Activated effector memory CD4-positive, alpha-beta T cell treated with anti-CD3 and anti-CD28 coated beads, Interleukin-2, amount 50 U/mL, for 16 hours (primary cell): Measurements from ENCODE around the gene NDUFB6.
A peak's percentile ranks its signal among the peaks of the same experiment; 100 is the strongest.
"Not testable (repeated sequence)": the region's sequence is repeated elsewhere in the genome, so short reads cannot be mapped to it uniquely, and the experiment has no call there.

Experiments used
- DNase-seq: peaks from one replicate; pipeline ENCODE4 v3.0.0-alpha.2; 2020

The NDUFB6 gene

DNA sequence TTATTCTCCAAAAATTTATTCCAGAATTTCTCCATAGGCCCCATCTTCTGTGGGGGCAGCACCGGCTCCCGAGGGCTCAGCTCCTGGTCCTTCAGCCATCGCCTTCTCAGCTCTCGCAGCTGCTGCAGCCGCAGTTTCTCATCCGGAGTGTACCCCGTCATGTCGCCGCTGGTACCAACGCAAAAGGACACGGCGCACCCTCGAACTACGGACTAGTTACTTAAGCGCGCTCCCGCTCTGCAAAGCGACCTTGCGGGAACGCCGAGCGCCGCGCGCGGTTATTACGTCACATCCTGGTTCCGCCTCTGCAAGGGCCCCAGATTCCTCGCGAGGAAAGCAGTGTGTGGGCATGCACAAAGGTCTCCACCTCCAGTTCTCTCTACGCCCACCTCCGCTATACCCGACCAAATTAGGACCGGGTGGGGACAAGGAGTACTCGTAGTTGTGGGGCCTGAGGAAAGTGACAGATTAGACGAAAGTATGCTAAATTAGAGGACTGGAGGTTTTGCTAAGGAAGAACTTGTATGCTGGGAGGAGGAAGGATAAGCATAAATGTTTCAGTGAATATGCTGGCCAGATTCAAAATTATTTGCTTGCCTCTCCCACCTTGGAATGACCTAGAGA, at the start of gene NDUFB6:
Gene NDUFB6 (minus strand): TSS at position 260 of the 624 bp plus-strand sequence. CDS start 99 bp downstream, at position 161.
- peak; percentile 98 for DNase-seq

- DNase-seq = no peak
Measured at GRCh38 chr9:32618261-32618660, 45.3 kb upstream of the NDUFB6 start.

GRCh38 chr9:32606811-32607210, 33.9 kb upstream of the NDUFB6 start:
- no peak for DNase-seq

- no peak for DNase-seq
Measured at GRCh38 chr9:32603914-32604852, 31.2 kb upstream of the NDUFB6 start.

GRCh38 chr9:32599021-32599420, 26.1 kb upstream of the NDUFB6 start:
- DNase-seq = not testable (repeated sequence)

GRCh38 chr9:32596936-32597335, 24.0 kb upstream of the NDUFB6 start:
- DNase-seq = no peak

GRCh38 chr9:32596096-32596865, 23.3 kb upstream of the NDUFB6 start:
- DNase-seq = no peak

GRCh38 chr9:32590898-32591297, 17.9 kb upstream of the NDUFB6 start:
- no peak for DNase-seq

DNA sequence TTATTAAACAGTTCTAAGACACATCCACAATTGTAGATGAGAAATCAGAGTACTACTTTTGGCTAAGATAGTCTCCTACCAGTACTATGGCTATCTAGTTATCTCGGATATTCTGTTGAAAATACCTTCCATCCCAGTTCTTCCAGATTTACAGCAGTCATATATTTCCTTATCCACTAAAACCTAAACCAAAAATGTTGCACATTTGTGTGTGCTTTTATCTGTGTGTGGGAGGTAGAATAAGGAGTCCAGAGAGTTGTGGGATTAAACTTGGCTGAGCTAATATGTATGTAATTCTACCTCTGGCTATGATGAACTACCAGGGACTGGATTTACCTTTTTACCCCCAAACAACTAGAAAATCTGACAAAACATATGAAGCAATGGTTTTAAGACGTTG, 17.5 kb upstream of the NDUFB6 start:
- no peak for DNase-seq

DNA sequence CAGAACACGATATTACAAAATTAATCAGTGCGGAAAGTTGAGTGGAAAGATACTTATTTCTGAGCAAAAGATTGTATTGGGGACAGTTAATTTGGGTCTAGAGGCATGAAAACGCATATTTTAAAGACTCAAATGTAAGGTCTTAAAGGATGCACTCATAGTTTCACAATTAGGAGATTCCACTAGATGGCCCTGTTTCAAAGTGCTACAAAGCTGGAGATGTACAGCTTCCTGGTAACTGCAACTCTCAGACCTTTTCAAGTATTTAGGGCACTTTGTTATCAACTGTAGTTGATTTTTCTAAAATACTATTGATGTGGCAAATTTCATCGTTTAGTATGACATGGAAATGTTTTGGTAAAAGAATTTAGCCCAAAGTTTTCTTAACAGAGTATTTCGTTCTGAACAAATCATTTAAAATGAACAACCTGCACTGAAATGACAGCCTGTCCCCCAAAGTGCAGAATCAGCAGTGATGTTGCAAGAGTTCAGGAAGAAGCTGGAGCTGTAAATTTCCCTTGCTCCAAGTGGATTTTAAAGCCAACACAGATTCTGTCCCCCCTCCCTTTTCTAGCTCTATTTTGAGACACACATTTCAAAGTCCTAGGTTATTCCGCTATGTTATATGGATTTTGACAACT, 16.2 kb upstream of the NDUFB6 start:
- no peak for DNase-seq

- no peak for DNase-seq
Measured at GRCh38 chr9:32587901-32588300, 14.9 kb upstream of the NDUFB6 start.

DNA sequence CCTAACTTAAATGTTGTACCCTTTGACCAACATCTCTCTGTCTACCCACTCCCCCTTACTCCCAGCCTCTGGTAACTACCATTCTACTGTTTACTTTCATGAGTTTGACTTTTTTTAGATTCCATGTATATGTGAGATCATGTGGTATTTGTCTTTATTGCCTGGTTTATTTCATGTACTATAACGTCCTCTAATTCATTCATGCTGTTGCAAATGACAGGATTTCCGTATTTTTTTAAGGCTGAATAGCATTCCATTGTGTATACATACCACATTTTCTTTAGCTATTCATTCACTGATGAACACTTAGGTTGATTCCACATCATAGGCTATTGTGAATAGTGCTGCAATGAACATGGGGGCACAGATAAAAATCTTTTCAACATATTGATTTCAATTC, 11.8 kb upstream of the NDUFB6 start:
- DNase-seq = no peak

GRCh38 chr9:32581512-32582143, 8.7 kb upstream of the NDUFB6 start:
- no peak for DNase-seq

DNA sequence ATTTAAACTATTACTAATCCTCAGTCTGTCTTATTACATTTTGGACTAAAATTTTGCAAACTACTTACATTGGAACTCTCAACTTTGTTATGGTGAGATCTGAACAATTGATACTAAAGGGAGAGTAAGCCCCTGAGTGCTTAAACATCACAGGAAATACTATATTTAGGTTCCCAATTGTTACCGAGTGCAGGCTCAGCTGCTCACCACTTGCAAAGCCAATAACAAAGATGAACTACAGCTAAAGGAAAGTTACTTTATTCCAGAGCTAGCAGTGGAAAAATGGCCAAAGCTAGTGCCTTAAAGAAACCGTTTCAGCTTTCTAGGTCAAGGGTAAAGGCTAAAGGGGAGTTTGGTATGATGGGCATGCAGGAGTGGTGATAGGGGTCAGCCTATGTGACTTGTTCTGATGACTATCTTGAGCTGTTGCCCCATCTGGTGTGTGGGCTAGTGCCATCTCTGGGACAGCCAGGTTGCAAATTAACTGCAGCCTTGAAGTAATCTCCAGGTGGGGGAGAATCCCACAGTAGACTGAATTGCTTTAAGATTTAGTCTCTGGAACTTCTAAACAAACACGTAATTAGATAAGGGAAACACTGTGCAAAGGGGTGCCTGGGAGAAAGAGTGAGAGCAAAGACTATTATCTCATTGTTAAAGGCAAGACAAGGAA, 7.8 kb upstream of the NDUFB6 start:
- no peak for DNase-seq

GRCh38 chr9:32579706-32580331, 6.9 kb upstream of the NDUFB6 start:
- peak; percentile 92 for DNase-seq

GRCh38 chr9:32578976-32579375, 6.0 kb upstream of the NDUFB6 start:
- no peak for DNase-seq

DNA sequence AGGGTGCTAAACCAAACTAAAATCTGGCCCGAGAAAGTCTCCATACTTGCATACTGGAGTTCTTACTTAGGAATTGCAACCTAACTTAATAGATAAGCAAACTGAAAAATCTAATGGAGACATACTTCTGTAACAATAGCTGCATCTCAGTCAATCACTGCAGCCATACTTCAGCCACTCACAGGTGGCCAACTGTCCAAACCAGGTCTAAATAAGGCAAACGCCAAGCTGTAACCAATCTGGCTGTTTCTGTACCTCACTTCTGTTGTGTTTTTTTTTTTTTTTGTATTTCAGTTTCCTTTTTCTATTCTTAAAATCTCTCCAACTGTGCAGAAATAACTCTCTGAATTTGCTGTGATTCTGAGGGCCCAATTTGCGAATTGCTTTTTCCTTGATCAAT, 4.4 kb upstream of the NDUFB6 start:
- DNase-seq = no peak

DNA sequence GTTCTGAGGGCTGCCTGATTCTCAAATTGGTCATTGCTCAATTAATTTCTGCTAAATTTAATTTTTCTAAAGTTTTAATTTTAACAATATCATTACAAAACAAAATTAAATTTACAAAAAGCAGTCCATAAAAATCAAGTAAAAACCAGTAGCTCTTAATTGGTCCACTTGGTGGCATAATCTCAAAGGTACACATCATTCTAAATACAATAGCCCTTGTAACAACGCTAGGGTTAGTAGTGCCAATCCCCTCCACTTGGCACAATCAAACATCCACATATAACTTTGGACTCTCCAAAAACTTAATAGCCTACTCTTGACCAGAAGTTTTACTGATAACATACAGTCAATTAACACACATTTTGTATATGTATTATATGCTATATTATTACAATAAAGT, 1.9 kb upstream of the NDUFB6 start:
- no peak for DNase-seq

GRCh38 chr9:32573821-32574220, 862 bp upstream of the NDUFB6 start:
- DNase-seq = no peak

DNA sequence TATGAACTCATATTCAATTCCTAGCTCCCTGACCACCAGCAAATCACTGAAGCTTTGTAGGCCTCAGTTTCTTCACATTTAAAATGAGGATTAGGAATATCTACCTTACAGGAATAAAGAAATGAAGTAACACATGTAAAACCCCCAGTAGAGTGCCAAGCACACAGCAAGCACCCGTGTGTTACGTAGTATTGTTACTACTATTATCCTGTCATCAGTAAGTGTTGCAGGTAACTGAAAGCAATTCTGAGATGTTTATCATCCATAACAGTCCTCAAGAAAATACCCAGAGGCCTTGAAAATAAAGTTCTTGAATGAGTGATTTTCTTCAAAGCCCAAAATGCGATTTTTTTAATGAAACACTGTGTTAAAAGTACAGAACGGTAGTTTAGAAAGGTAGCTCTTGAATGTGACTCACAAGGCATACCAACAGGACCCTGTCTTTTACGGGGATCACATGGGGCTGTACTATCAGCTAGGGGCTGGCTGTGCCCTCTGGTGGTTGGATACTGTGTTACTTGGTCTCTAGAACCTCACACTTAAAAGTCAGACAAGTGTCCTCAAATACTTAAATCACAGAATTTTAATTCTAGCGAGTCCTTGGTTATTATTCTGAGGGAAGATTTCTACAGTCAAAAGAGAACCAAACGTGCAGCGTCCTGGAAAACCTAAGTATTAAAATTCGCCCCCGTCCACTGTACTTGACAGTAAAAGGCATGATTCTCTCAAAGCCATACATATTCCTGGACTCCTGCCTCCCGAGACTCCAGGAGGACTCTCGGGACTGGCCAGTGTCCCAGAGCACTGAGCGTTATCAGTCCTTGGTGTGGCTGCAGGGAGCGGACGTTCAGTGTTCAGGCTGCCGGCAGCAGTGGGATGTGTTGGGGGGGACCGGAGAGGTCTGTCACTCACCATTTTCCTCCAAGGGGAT, 725 bp downstream of the NDUFB6 start:
- DNase-seq = peak; percentile 89
